ENCODE results near the gene SLC22A23.

DNA sequence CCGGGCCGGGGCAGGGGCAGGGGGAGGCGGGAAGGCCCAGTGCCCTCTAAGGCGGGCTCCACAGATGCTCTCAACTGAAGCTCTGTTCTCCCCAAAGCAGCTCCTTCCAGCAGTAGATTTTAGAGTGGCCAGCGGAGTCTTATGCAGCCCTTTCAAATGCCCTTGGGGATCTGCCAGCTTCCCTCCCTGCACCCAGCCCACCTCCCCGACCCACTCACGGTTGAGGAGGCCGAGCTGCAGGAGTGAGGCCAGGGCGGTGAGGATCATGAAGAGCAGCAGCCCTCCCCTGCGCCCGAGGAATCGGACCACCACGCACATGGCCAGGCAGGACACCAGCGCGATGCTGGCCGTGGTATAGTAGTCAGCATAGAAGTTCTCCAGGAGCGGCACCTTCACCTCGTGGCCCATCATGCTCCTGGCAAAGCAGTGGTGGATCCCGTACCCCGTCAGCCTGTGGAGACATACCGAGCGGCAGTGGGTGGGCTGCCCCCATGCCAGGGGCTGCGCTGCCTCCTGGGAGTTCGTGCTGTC lies 170.1 kb downstream of the SLC22A23 start:
- TF ChIP-seq ZNF274 (IDR thresholded peaks at IDR 0.05; ENCODE audit: low read depth, low read length) = no peak
- TF ChIP-seq YY1 (IDR thresholded peaks at IDR 0.05; ENCODE audit: insufficient read depth, insufficient read length) = no peak
